Mesodermal cell (in vitro differentiated cells): Measurements from ENCODE around the gene LRRC45.

Source experiments
- H3K27ac ChIP-seq: 2 replicates; pipeline ENCODE4 v1.7.0; 2013; ENCODE audit warnings: mild to moderate bottlenecking, low read depth, low read length, moderate library complexity; ENCODE audit not compliant: severe bottlenecking
- H3K36me3 ChIP-seq: 2 replicates; pipeline ENCODE4 v1.7.1; 2013; ENCODE audit warnings: mild to moderate bottlenecking, low read length, moderate library complexity; ENCODE audit not compliant: control insufficient read depth, insufficient read depth
- H3K4me1 ChIP-seq: one replicate; pipeline ENCODE4 v1.7.1; 2013; ENCODE audit warnings: mild to moderate bottlenecking, low read length; ENCODE audit not compliant: insufficient read depth, control insufficient read depth, poor library complexity, severe bottlenecking
- H3K4me3 ChIP-seq: 2 replicates; pipeline ENCODE4 v1.7.0; 2013; ENCODE audit warnings: low read length, control low read depth, mild to moderate bottlenecking; ENCODE audit not compliant: insufficient read depth, poor library complexity, severe bottlenecking; ENCODE audit errors: extremely low read depth
- H3K9me3 ChIP-seq: 2 replicates; pipeline ENCODE4 v1.7.1; 2013; ENCODE audit warnings: mild to moderate bottlenecking, low read length, moderate library complexity; ENCODE audit not compliant: control insufficient read depth
- WGBS, 2 experiments: methylation state at CpG; one replicate each; pipeline ENCODE4 v1.1.5; 2013; ENCODE audit warnings: missing lambda C conversion rate in 2 of 2; ENCODE audit not compliant: insufficient coverage in 2 of 2; 5-methylcytosine and 5-hydroxymethylcytosine counted together

LRRC45 gene

DNA sequence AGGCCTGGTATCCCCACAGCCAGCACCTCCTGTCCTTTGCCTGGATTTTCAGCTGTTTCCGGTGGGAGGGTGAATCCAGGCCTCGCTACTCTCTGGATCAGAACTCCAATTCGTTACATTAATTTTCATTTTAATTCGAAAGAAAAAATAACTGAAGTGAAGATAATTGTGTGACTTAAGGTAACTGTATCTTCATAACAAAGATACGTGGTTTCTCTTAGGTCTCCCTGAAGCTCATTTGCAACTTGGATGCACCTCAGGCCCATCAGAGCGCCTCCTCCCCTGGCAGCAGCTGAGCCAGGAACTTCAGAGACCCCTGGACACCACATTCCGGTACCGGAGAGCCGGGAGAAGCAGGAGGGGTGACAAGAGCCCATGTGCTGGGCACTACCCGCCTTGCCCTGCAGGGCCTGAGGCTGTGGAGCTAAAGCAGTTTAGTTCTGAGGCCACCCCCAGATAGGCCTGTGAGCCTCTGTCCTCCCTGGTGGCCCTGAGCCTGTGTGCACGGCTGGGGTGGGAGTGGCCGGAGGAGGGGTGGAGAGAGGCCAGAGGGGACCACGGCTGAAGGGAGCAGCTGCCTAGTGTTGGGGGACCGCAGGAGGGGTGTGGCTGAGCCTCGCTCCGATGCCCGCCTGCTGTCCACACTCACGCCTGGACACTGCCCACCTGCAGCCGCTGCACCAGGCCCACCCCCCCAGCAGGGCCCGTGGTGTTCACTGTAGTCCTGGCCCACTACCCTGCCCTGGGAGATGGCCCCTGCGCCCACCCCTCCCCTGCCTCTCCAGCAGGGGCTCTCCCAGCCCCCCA is 53.9 kb downstream of the LRRC45 start:
- H3K4me3 ChIP-seq, result no peak overlapping the region
- H3K36me3 ChIP-seq, result peaks cover 42% of the 10 kb centered on the region
- 87 to 94% methylated on average over 16 of the region's 21 CpGs for WGBS, 2 experiments
- H3K27ac ChIP-seq, result no peak overlapping the region
- no peaks in the 10 kb centered on the region for H3K4me1 ChIP-seq
- H3K9me3 ChIP-seq, result no peaks in the 10 kb centered on the region

DNA sequence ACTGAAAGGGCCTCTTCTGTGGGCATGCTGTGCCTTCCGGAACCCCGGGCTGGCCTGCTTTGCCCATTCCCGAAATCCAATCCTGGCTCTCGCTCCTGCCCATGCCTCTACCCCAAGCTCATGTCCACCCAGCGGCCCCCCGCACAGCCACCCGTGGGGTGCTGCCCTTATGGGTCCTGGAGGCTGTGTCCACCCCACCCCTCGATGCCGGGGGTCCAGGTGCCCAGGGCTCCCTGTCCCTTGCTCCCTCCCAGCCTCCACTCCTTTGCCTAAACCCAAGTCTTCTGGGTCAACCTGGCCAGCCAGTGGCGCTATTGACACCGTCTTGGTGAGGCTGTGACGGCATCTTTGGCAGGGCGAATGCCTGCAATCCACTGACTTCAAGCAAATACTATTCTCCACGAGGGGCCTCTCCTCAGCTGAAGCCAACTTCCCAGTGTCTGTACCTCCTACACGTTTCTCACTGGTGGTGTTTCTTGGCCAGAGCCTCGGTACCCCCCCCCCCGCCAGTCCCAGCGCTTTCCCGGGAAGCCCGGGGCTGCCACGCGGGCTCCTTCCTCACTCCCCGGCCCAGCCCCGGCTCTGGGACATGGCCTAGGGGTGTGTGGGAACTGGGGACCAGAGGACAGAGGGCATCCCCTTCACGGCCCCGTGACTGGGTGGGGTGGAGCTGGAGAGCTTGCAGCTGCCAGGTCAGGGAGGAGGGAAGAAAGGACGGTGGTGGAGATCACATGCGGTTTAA is 54.7 kb downstream of the LRRC45 start:
- Histone ChIP-seq H3K4me1 (no peaks in the 10 kb centered on the region), H3K9me3 (no peaks in the 10 kb centered on the region), H3K4me3 (no peak overlapping the region), H3K27ac (no peak overlapping the region), H3K36me3 (peaks cover 50% of the 10 kb centered on the region)
- WGBS, 2 experiments, result 90 to 91% methylated on average over 20 to 27 of the region's 28 CpGs

DNA sequence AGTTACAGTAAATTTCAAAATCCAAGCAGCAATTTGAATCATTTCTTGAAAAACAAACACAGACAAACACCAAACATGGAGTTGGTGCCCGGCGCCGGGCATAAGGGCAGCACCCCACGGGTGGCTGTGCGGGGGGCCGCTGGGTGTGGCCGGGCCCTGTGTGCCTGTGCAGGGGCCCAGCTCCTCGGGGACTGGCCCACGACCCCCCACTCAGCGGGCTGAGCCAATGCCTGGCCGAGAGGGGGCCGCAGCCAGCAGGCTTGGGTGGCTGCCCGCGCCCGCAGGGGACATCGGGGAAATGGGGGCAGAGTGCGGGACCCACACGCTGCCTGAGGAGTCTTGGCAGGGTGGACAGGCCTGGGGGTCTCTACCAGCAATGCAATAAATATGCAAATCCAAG is 55.3 kb downstream of the LRRC45 start:
- peaks cover 57% of the 10 kb centered on the region for H3K36me3 ChIP-seq
- no peak overlapping the region for H3K4me3 ChIP-seq
- no peak overlapping the region for H3K27ac ChIP-seq
- no peaks in the 10 kb centered on the region for H3K4me1 ChIP-seq
- H3K9me3 ChIP-seq, result no peaks in the 10 kb centered on the region
- 96% methylated on average over 18 of the region's 18 CpGs for WGBS, 2 experiments

DNA sequence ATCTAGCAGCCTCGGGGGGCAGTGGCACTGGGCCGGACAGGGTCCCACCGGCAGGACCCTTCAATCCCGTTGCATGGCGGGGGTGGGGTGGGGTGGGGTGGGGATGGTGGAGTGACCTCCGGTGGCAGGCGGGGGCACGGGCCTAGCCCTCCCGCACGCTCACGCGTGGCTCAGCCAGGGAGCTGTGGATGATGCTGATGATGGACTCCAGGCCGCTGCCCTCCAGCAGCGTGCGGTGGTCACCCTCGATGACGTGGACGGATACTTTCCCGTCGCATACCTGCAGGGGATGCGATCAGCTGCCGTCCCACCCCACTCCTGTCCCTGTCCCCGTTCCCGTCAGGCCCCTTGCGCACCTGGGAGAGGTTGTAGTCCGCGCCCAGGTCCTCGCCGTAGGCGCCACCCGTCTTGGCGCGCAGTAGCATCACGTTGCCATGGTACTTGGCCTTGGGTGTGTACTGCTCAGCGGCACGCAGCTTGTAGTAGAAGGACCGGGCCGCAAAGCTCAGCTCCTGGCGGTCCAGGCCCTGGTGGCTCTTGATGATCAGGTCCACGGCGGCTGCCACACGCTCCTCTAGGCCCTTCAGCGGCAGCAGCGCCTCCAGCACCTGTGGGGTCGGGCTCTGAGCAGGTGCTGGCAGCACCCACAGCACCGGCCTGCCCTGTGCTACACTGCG is 56.0 kb downstream of the LRRC45 start:
- 97 to 99% methylated on average over 33 to 45 of the region's 47 CpGs for WGBS, 2 experiments
- no peaks in the 10 kb centered on the region for H3K4me1 ChIP-seq
- no peaks in the 10 kb centered on the region for H3K9me3 ChIP-seq
- no peak overlapping the region for H3K4me3 ChIP-seq
- no peak overlapping the region for H3K27ac ChIP-seq
- peaks cover 64% of the 10 kb centered on the region for H3K36me3 ChIP-seq

DNA sequence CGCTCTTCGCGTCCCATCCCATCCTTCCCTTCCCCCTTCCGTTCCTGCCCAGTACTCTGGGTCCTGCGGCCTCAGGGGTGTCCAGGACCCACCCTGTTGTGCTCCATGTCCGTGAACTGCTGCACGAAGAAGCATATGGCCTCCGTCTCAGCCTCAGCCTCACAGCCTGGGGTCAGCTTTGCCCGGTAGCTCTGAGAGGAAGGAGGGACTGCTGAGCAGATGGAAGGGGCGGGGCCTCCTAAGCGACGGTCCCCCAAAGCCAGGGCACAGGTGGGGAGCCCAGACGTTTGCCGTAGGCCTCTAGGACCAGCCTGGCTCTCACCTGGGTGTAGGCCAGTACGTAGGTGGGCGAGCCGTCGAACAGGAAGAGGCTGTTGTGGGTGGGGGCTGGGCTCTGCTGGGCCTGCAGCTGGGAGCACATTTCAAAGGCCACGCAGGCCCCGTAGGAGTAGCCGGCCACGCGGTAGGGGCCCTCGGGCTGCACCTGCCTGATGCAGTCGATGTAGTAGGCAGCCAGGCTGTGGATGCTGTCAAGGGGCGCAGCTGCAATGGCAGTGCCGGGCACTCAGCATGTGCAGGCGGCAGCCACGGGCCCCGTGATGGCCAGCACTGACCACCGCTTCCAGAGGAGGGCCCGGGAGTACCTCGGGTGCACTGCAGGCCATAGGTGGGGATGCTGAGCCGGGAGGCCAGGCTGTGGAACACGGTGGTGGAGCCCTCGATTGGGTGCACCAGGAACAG is 57.1 kb downstream of the LRRC45 start:
- Histone ChIP-seq H3K4me1 (no peaks in the 10 kb centered on the region), H3K27ac (no peak overlapping the region), H3K9me3 (no peaks in the 10 kb centered on the region), H3K4me3 (no peak overlapping the region), H3K36me3 (peaks cover 75% of the 10 kb centered on the region)
- WGBS, 2 experiments, result 94 to 96% methylated on average over 35 to 36 of the region's 36 CpGs
